ENCODE data around the gene CFAP107.

CFAP107 gene

GRCh38 chr1:12745126-12745991, 641 bp upstream of the CFAP107 start:
- DNase-seq, result no peak

GRCh38 chr1:12748778-12749355, 2.9 kb downstream of the CFAP107 start:
- no peak for DNase-seq

DNA sequence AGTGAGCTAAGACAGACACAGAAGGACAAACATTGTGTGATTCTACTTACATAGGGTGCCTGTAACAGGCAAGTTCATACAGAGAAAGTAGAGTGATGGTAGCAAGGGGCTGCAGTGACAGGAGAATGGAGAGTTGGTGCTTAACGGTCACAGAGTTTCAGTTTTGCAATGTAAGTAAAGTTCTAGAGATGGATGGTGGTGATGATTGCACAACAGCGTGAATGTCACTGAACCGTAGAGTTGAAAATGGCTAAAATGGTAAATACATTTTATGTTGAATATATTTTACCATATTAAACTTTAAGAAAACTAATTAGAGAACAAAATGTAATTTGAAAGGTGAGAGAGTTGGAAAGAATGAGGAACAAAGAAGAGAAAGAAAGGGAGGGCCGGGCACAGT, 8.7 kb downstream of the CFAP107 start:
- no peak for DNase-seq

DNA sequence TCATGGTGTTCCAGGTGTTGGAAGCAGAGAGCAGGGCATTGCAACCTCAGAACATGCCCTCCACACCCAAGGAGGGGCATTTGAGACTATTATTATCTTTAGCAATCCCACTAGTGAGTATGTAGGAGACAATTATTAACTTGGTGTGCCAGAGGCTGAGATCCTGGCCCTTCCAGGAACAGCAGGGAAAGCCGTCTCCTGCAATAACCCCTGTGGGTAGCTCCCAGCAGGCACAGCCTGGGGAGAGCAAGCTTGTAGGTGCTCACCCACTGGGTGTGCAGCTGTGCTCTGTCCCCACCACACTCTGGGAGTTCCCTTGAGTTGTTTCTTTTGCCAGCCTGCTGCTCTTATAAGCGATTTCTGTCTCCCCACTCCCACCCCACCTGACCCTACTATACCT, 10.3 kb downstream of the CFAP107 start:
- no peak for DNase-seq

GRCh38 chr1:12756768-12757413, 10.9 kb downstream of the CFAP107 start:
- DNase-seq, result no peak

DNA sequence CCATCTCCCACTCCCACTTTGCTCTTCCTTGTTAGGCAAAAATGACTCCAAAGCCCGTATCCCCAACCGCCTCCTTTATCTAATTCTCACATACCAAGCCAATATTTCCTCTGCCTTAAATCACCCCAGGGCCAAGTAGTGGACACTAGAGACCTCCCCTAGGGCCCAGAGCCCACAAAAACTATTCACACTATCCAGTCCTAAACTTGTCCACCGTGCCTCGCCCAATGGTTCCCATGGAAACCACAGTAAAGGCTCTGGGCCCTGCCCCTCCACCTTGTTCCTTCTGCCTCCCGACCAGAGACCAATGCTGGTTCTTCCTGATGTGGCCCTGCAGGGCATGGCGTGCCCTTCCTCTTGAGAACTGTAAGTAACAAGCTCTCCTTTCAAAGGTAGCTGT, 11.8 kb downstream of the CFAP107 start:
- DNase-seq, result no peak

- no peak for DNase-seq
Measured at GRCh38 chr1:12760256-12760795, 14.3 kb downstream of the CFAP107 start.

DNA sequence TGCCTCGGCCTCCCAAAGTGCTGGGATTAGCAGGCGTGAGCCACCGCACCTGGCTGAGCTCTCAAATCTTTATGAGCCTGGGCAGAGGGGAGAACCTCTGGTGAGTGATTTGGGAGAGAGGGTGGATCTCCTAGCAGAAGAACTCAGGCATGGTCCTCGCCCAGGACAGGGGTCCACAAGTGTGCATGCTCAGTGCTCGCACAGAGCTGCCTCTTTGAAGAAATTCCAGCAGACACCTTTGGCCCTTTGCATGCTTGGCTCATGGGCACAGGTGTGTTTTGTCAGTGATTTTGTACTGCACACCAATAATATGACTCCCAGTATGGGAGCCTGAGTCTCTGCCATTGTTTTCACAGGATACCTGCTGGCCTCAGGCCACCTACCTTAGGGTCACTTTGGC, 15.8 kb downstream of the CFAP107 start:
- DNase-seq, result no peak

DNA sequence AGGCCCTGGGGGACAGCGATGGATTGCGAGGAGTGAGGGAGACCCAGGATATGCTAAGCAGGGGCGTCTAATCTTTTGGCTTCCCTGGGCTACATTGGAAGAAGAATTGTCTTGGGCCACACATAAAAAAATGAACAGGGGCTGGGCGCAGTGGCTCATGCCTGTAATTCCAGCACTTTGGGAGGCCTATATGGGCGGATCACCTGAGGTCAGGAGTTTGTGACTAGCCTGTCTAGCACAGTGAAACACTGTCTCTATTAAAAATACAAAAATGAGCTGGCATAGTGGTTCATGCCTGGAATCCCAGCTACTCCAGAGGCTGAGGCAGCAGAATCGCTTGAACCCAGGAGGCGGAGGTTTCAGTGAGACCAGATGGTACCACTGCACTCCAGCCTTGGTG, 16.8 kb downstream of the CFAP107 start:
- no peak for DNase-seq

DNA sequence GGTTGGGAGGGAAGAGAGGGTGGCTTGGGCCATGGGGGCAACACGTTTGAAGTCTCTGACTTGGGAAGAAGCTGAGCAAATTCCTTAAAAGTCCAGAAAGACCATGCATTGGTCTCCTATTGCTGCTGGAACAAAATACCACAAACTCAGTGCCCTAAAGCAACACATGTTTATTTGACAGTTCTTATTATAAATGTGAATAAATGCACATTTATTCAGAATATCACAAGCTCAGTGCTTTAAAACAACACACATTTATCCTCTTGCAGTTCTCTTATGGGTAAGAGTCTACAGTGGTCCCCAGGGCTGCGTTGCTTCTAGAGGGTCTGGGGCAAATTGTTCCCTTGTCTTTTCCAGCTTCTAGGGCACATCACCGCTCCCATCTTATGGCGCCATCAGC, 17.5 kb downstream of the CFAP107 start:
- DNase-seq, result no peak

DNA sequence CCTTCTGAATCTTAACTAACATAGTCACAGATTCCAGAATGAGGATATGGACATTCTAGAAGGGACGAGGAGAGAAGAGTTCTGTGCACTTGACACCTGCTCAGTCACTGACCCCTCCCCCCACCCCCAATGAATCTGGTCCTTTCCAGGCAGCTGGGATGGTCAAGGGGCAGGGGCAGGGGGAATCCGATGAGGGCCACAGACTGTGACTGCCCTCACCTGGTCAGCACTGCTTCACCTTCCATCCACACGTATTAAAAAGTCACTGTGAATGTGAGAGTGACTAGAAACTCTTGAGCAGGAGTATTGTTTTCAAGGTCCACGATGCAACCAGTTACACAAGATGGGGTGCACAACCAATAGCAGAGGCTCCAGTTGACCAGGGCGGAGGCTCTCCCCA, 18.0 kb downstream of the CFAP107 start:
- no peak for DNase-seq

DNA sequence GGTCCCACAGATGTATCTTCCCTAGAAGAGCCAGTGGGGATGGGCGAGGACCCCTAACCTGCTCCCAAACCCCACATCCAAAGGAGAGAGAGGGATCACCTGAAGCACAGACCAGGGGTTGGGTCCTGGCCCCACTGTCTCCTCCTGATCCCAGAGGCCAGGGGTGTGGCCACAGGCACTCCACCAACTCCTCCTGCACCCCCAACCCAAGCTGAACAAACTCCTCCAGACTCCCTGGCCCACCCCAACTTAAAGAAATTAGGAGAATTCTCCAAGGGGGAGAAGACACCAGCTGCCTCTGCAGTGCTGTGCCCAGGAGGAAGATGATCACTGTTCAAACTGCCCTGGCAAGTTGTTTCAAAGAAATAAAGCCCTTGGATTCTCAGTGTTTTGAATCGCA, 23.0 kb downstream of the CFAP107 start:
- DNase-seq, result no peak

DNA sequence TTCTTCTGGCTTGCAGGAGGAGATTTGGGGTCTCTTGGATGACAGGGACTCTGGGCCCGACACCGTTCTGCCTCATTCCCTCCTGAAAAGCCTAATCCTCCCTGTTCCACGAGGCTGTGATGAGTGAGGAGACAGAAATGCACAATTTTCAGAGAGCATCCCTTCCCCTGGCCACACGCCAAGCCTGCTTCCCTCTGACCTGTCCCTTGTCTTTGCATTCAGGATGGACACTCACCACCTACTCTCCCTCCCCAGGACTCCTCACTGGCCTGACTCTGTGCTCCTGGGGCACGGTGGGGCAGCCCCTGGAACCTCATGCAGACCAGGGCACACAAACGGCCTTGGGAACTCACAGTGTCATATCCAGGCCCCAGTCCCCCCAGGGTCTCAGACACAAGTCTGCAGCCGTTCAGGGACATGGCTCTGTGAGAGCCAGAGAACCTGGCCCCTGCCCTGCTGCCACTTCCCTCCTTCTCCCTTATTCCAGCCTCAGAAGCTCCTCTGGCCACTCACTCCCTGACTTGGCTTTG, 24.0 kb downstream of the CFAP107 start:
- no peak for DNase-seq

DNA sequence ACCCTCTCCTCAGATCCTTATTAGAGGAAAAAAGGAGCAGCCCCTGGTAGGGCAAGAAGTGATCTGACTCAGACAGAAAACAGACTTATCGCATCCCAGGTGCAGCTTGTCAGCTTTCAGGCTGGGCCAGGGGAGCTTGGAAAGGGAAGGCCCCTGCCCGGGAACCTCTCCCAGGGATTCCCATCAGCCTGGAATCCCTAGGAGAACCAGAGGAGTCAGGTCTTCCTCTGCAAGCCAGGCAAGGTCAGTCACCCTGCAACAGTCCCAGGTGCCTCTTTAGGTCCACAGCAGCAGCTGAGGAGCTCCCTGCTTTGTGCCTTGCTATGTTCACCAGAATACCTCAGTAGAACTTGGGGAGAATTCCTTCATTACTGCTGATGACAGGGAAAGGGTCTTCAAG, 24.6 kb downstream of the CFAP107 start:
- no peak for DNase-seq

DNA sequence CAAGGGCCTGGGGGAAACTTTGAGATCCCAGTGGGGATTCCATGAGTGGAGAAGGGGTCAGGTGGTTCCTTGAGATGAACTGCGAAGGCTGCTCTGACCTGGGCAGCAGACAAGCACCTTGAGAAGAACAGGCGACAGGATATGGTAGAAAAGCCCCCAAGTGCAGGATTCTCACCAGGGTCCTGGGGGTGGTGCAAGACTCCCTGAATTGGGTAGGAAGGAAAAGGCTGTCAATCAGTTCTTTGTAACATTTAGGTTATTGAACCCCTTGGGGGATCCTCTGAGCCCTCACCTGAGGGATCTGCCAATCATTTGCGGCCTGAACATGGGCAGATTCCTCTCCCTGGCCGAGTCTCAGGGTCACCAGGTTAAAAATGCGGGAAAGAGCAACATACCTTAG, 25.2 kb downstream of the CFAP107 start:
- no peak for DNase-seq

- DNase-seq, result no peak
Measured at GRCh38 chr1:12772520-12772919, 26.5 kb downstream of the CFAP107 start.

- no peak for DNase-seq
Measured at GRCh38 chr1:12773438-12773837, 27.4 kb downstream of the CFAP107 start, which contains the start of gene PRAMEF12. Gene PRAMEF12, plus strand, starts transcription at chr1:12773738. Its CDS starts 1,130 bp downstream, at chr1:12774868.

DNA sequence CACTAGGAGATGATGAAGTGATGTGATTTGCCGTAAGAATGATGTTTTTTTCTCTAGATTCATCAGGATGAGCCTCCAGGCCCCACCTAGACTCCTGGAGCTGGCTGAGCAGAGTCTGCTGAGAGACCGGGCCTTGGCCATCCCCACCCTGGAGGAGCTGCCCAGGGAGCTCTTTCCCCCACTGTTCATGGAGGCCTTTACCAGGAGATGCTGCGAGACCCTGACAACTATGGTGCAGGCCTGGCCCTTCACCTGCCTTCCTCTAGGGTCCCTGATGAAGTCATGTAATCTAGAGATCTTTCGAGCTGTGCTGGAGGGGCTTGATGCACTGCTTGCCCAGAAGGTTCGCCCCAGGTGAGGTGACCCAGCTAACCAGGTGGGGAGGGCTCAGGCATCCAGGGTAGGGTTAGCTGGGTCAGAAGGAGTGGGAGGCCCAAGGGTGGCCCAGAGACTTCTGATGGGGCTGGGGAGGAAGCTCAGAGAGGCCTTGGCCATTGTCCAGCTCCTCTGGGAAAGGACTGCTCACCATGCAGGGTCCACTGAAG, 28.9 kb downstream of the CFAP107 start:
- no peak for DNase-seq

DNA sequence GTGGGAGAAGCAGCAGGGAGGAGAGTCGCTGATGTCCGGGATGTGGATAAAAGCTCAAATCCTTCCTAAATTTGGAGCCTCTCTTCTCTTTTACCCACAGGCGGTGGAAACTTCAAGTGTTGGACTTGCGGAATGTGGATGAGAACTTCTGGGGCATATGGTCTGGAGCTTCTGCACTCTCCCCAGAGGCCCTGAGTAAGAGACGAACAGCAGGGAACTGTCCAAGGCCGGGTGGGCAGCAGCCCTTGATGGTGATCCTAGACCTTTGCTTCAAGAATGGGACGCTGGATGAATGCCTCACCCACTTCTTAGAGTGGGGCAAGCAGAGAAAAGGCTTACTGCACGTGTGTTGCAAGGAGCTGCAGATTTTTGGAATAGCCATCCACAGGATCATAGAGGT, 29.4 kb downstream of the CFAP107 start:
- DNase-seq, result no peak

GRCh38 chr1:12776801-12777557, 31.0 kb downstream of the CFAP107 start:
- DNase-seq, result no peak

- no peak for DNase-seq
Measured at GRCh38 chr1:12778061-12778460, 32.1 kb downstream of the CFAP107 start.

DNA sequence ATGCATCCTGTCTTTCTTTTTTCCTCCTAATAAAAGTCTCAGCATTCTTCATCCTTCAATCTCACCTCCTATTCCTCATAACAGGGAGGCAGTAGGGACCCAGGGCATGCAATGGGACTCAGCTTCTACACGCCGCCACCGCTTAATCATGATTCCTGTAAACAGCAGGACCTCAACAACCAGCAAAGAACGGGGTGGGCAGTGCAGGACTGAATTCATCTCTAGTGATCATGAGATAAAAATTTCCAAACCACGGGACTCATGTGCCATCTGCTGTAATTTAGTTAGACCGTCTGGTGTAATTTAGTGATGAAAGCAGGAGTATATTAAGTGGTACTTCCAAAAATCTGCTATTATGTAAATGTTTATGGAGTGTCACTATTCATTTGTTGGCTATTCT, 32.9 kb downstream of the CFAP107 start:
- DNase-seq, result no peak
